Measurements from ENCODE around the gene MT1A.
"Not testable (repeated sequence)": the region's sequence is repeated elsewhere in the genome, so short reads cannot be mapped to it uniquely, and the experiment has no call there.

DNA sequence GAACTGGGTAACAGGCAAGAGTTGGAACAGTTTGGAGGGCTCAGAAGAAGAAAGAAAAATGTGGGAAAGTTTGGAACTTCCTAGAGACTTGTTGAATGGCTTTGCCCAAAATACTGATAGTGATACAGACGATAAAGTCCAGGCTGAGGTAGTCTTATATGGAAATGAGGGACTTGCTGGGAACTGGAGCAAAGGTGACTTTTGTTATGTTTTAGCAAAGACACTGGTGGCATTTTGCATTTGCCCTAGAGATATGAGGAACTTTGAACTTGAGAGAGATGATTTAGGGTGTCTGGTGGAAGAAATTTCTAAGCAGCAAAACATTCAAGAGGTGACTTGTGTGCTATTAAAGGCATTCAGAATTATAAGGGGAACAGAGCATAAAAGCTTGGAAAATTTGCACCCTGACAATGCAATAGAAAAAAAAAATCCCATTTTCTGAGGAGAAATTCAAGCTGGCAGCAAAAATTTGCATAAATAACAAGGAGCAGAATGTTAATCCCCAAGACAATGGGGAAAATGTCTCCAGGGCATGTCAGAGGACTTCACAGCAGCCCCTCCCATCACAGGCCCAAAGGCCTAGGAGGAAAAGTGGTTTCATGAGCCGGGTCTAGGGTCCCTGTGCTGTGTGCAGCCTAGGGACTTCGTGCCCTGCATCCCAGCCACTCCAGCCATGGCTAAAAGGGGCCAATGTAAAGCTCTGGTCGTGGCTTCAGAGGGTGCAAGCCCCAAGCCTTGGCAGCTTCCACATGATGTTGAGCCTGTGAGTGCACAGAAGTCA, 16.6 kb upstream of the MT1A start:
- TF ChIP-seq, protein P1, sequence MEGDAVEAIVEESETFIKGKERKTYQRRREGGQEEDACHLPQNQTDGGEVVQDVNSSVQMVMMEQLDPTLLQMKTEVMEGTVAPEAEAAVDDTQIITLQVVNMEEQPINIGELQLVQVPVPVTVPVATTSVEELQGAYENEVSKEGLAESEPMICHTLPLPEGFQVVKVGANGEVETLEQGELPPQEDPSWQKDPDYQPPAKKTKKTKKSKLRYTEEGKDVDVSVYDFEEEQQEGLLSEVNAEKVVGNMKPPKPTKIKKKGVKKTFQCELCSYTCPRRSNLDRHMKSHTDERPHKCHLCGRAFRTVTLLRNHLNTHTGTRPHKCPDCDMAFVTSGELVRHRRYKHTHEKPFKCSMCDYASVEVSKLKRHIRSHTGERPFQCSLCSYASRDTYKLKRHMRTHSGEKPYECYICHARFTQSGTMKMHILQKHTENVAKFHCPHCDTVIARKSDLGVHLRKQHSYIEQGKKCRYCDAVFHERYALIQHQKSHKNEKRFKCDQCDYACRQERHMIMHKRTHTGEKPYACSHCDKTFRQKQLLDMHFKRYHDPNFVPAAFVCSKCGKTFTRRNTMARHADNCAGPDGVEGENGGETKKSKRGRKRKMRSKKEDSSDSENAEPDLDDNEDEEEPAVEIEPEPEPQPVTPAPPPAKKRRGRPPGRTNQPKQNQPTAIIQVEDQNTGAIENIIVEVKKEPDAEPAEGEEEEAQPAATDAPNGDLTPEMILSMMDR (IDR thresholded peaks at IDR 0.05; ENCODE audit: low read length), result not testable (repeated sequence)
- not testable (repeated sequence) for TF ChIP-seq EZH2phosphoT487 (IDR thresholded peaks at IDR 0.05; ENCODE audit: low read length)

Measured in MM.1S (cell line).